GM23248 (cell line): ENCODE results near the gene COL8A1. TPM values are rescaled to one million over a fixed set of nuclear protein-coding genes. Genes with fewer than 3 reads are reported as not detected.

Experiments
- DNase-seq: peaks from one replicate; pipeline ENCODE4 v3.0.0-alpha.2; 2015
- H2AFZ ChIP-seq: fragments of 200-600 bp; sonication (generic); 2 replicates; pipeline ENCODE4 v1.6.1; 2016; ENCODE audit warnings: antibody characterized with exemption
- H3F3A ChIP-seq: fragments of 200-600 bp; sonication (generic); 2 replicates; pipeline ENCODE4 v1.6.1; 2016; ENCODE audit warnings: mild to moderate bottlenecking, antibody characterized with exemption, mixed run types; ENCODE audit not compliant: insufficient read depth
- H3K27ac ChIP-seq: fragments of 200-600 bp; sonication (generic); 2 replicates; pipeline ENCODE4 v1.5.1; 2016; ENCODE audit warnings: mild to moderate bottlenecking
- H3K27me3 ChIP-seq: fragments of 200-600 bp; sonication (generic); replicated peaks from 2 replicates; pipeline ENCODE4 v1.6.1; 2016; ENCODE audit warnings: mild to moderate bottlenecking; ENCODE audit not compliant: insufficient read depth
- H3K36me3 ChIP-seq: fragments of 200-600 bp; sonication (generic); 2 replicates; pipeline ENCODE4 v1.6.1; 2016; ENCODE audit warnings: low read depth, mild to moderate bottlenecking
- H3K4me1 ChIP-seq: fragments of 200-600 bp; sonication (generic); 2 replicates; pipeline ENCODE4 v1.6.1; 2016; ENCODE audit warnings: mild to moderate bottlenecking; ENCODE audit not compliant: insufficient read depth
- H3K4me2 ChIP-seq: fragments of 200-600 bp; sonication (generic); one replicate; pipeline ENCODE4 v1.6.1; 2016; ENCODE audit warnings: mild to moderate bottlenecking; ENCODE audit not compliant: unreplicated experiment
- H3K4me3 ChIP-seq: fragments of 200-600 bp; sonication (generic); 2 replicates; pipeline ENCODE4 v1.5.1; 2016; ENCODE audit warnings: mild to moderate bottlenecking
- H3K79me2 ChIP-seq: fragments of 200-600 bp; sonication (generic); 2 replicates; pipeline ENCODE4 v1.6.1; 2016; ENCODE audit warnings: mild to moderate bottlenecking; ENCODE audit not compliant: insufficient read depth
- H3K9ac ChIP-seq: fragments of 200-600 bp; sonication (generic); 2 replicates; pipeline ENCODE4 v1.6.1; 2016; ENCODE audit warnings: mild to moderate bottlenecking
- H3K9me2 ChIP-seq: fragments of 200-600 bp; sonication (generic); 2 replicates; pipeline ENCODE4 v1.6.1; 2016; ENCODE audit warnings: mixed run types, mild to moderate bottlenecking, moderate library complexity; ENCODE audit not compliant: insufficient read depth
- H3K9me3 ChIP-seq: fragments of 200-600 bp; sonication (generic); one replicate; pipeline ENCODE4 v1.6.1; 2017; ENCODE audit warnings: low read depth
- H4K20me1 ChIP-seq: fragments of 200-600 bp; sonication (generic); 2 replicates; pipeline ENCODE4 v1.6.0; 2016; ENCODE audit not compliant: insufficient read depth
- EZH2 ChIP-seq: fragments of 200-600 bp; sonication (generic); IDR thresholded peaks from 2 replicates; pipeline ENCODE4 v1.6.1; 2018; ENCODE audit warnings: antibody characterized with exemption, mild to moderate bottlenecking; ENCODE audit not compliant: insufficient read depth, poor library complexity, severe bottlenecking
- EZH2phosphoT487 ChIP-seq: fragments of 200-600 bp; sonication (generic); IDR thresholded peaks from 2 replicates; pipeline ENCODE4 v1.6.1; 2018; ENCODE audit warnings: antibody characterized with exemption, moderate library complexity, mild to moderate bottlenecking, low read depth; ENCODE audit not compliant: insufficient read depth
- WGBS, 2 experiments: methylation state at CpG; one replicate each; pipeline ENCODE4 v1.1.6; 2015 to 2017; ENCODE audit warnings: low lambda C conversion rate in 2 of 2, low coverage in 1 of 2; ENCODE audit errors: missing lambda C conversion rate in 2 of 2; 5-methylcytosine and 5-hydroxymethylcytosine counted together
- in situ Hi-C: fragments of 300-500 bp; cut with MboI; formaldehyde crosslinking; loops from 2 replicates; pipeline ENCODE4 v1.15.0; 2020
- polyA plus RNA-seq: library from polyadenylated mRNA; unstranded; fragments of >200 nt; fragmentation: Nextera tagmentation; extraction: Ambion mirVana; gene quantifications from 2 replicates; pipeline ENCODE4 v1.2.1, GENCODE V29; 2016
- total RNA-seq: library from RNA; depleted of rRNA; stranded (reverse); fragments of >200 nt; shearing (Covaris generic); gene quantifications from 2 replicates; pipeline ENCODE4 v1.2.3, GENCODE V29; 2014

The COL8A1 gene
- total and polyA plus RNA-seq, 2 experiments from 2014 or later, result 164 to 189 TPM

DNA sequence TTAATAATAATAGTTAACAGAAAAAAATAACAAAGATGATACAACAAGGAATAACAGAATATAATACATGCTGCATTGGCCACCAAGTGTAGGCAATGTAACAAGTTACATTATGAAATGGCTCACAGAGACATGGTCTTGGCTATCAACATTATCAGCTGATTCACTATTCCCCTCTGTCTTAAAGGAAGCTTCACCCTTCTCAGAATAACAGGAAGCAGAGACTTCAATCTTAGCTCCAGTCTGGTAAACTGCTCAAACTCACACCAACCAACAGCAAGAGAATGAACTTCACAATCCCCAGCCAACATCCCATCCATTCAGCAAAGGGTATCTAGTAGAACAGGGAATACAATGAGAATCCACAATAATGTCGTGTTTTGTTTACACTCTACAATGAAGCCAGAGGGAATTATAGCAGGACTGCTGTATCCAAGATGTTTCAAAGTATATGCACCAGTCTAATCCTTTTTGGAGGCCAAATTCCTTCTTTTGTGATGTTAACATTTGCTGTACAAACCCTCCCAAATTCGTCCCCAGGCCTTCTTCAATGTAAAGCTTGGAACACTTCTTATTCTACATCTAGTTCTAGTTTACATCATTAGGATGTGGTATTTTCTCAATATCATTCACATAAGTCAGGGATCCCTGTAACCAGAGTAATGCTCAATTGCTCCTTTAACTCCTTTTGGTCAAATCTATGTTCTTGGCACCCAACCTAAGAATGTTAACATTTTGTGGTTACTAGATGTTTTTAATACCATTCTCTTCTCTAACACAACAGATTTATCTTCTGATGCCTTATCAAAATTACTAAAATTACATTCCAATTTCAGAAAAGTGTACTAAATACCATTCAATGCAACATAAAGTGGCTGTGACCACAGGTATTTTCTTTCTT lies 126.9 kb downstream of the COL8A1 start:
- Histone ChIP-seq H3K27me3 (no peaks in the 10 kb centered on the region), H3K36me3 (no peaks in the 10 kb centered on the region), H3K27ac (no peak overlapping the region), H3K4me3 (no peak overlapping the region), H3K9ac (no peak overlapping the region), H2AFZ (no peak overlapping the region), H3K79me2 (no peaks in the 10 kb centered on the region), H4K20me1 (no peaks in the 10 kb centered on the region), H3K4me2 (peak overlapping the region; percentile 0), H3F3A (peaks cover 9% of the 10 kb centered on the region), H3K9me2 (no peaks in the 10 kb centered on the region), H3K9me3 (no peaks in the 10 kb centered on the region), H3K4me1 (peaks cover 34% of the 10 kb centered on the region)
- TF ChIP-seq EZH2phosphoT487 (no peak), EZH2 (no peak)
- peak; percentile 33 for DNase-seq
- in situ Hi-C loops, result loop anchor here (25.0 kb wide), 2 partner anchors 728 to 1153 kb away; no protein-coding TSS in a partner anchor
- WGBS, 2 experiments, result 48 to 50% methylated on average over 2 of the region's 2 CpGs

DNA sequence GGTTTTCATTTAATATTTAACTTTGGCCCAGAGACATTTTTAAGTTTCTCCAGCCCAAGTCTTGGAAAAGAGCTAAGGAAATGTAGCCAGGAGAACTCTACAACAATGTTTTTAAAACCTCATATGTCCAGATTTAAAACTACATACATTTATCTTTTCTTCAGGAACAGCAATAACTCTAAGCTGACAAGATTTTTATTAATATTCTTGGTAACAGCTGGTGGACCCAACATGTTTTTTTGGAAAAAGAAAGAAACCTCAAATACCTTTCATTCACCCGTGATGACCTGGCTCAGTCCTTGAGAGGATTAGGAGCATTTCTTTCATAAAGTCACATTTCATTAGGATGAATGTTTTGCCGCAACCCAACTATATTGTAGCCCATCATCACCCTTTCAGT lies 128.9 kb downstream of the COL8A1 start:
- no peaks in the 10 kb centered on the region for H4K20me1 ChIP-seq
- no peak overlapping the region for H3K9ac ChIP-seq
- H3K79me2 ChIP-seq, result no peaks in the 10 kb centered on the region
- H3K9me2 ChIP-seq, result no peaks in the 10 kb centered on the region
- WGBS, 2 experiments, result 44 to 57% methylated on average over 2 of the region's 2 CpGs
- peaks cover 13% of the 10 kb centered on the region; the same call in 1 of the 2 replicates for H3F3A ChIP-seq
- H3K4me3 ChIP-seq, result no peak overlapping the region
- H3K9me3 ChIP-seq, result no peaks in the 10 kb centered on the region
- H3K27ac ChIP-seq, result no peak overlapping the region
- no peak overlapping the region for H2AFZ ChIP-seq
- DNase-seq, result peak; percentile 24
- H3K27me3 ChIP-seq, result no peaks in the 10 kb centered on the region
- peaks cover 34% of the 10 kb centered on the region for H3K4me1 ChIP-seq
- 0 out of 2 replicates have a peak, but pooled peaks have one; percentile 39 for TF ChIP-seq EZH2phosphoT487
- TF ChIP-seq EZH2, result no peak
- in situ Hi-C loops, result loop anchor here (25.0 kb wide), 2 partner anchors 730 to 1155 kb away; no protein-coding TSS in a partner anchor
- no peaks in the 10 kb centered on the region for H3K36me3 ChIP-seq
- no peak overlapping the region for H3K4me2 ChIP-seq

DNA sequence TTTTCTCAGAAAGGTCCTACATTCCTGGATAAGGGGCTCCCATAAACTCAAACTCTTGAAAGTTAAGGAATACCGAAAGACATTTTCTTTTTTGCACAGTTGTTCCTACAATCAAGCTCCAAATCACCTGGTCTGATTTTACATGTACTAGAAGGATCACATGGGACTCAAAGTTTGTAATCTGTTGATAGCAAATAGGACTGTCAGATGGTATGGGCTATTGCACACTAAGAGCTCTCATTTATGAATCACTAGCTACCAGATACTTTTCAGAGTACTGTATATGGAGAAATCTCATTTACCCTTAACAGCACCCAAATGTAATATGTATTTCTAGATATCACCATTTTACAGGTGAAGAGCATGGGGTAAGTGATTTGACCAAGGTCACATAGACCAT lies 129.7 kb downstream of the COL8A1 start:
- no peaks in the 10 kb centered on the region for H3K79me2 ChIP-seq
- no peaks in the 10 kb centered on the region for H3K27me3 ChIP-seq
- 97 to 100% methylated on average over 1 of the region's 1 CpG for WGBS, 2 experiments
- H3K9ac ChIP-seq, result no peak overlapping the region
- DNase-seq, result peak; percentile 28
- no peaks in the 10 kb centered on the region for H3K36me3 ChIP-seq
- H3K4me1 ChIP-seq, result peaks cover 34% of the 10 kb centered on the region
- H3K27ac ChIP-seq, result no peak overlapping the region
- in situ Hi-C loops, result loop anchor here (25.0 kb wide), 2 partner anchors 731 to 1156 kb away; no protein-coding TSS in a partner anchor
- H3K9me3 ChIP-seq, result no peaks in the 10 kb centered on the region
- no peak overlapping the region for H3K4me3 ChIP-seq
- TF ChIP-seq EZH2phosphoT487 (no peak), EZH2 (no peak)
- no peak overlapping the region for H2AFZ ChIP-seq
- no peaks in the 10 kb centered on the region for H3K9me2 ChIP-seq
- H3F3A ChIP-seq, result peaks cover 20% of the 10 kb centered on the region
- no peaks in the 10 kb centered on the region for H4K20me1 ChIP-seq
- no peak overlapping the region for H3K4me2 ChIP-seq

DNA sequence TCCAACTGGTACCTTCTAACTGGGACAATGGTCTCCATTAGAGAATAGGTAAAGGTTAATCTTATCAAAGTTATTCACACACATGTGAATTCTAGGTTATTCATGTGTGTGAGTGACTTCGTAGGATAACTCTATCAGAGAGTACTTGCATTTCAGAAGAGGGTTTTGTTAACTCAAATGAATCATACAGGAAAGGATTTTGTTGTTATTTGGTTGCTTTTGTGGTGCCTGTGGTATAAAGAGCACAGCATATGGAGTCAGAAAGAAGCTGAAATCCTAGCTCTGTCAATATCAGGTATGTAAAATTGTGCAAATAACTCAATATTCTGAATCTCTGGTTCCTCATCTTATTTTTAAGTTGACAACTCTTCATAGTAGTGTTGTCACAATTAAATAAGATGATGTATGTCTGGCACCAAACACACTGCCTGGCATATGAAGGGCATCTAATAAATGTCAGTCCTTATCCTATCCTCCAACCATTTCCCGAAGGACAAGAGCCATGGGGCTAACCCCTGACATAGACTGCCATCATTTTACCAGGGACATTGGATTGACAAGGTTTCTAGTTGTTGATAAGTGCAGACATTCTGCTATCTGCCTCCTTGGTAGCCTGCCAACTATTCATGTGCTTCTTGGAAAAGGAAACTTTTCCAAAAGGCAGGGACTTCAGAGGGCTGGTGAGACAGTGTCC lies 130.6 kb downstream of the COL8A1 start:
- Histone ChIP-seq H3K9me3 (no peaks in the 10 kb centered on the region), H3K36me3 (no peaks in the 10 kb centered on the region), H3K4me3 (no peak overlapping the region), H3F3A (peaks cover 23% of the 10 kb centered on the region), H3K9me2 (no peaks in the 10 kb centered on the region), H3K27me3 (no peaks in the 10 kb centered on the region), H3K4me2 (no peak overlapping the region), H3K27ac (no peak overlapping the region), H4K20me1 (no peaks in the 10 kb centered on the region), H2AFZ (no peak overlapping the region), H3K79me2 (no peaks in the 10 kb centered on the region), H3K4me1 (peaks cover 34% of the 10 kb centered on the region), H3K9ac (no peak overlapping the region)
- TF ChIP-seq EZH2phosphoT487, result no peak
- no peak for TF ChIP-seq EZH2
- no peak for DNase-seq
- in situ Hi-C loops, result loop anchor here (25.0 kb wide), 2 partner anchors 732 to 1157 kb away; no protein-coding TSS in a partner anchor
- 92 to 98% methylated on average over 2 of the region's 2 CpGs for WGBS, 2 experiments
